Neutrophil (primary cell): ENCODE measurements around the gene CANT1.

Experiments
- H3K27ac ChIP-seq: fragments of 200-600 bp; sonication (generic); 2 replicates; pipeline ENCODE4 v1.5.1; 2016; ENCODE audit warnings: mild to moderate bottlenecking, moderate library complexity
- H3K27me3 ChIP-seq: fragments of 200-600 bp; sonication (generic); 2 replicates; pipeline ENCODE4 v1.6.0; 2016; ENCODE audit warnings: mild to moderate bottlenecking
- H3K36me3 ChIP-seq: fragments of 200-600 bp; sonication (generic); 2 replicates; pipeline ENCODE4 v1.5.1; 2017
- H3K4me1 ChIP-seq, 2 experiments: fragments of 200-600 bp in 1 of 2; sonication (generic) in 1 of 2; 1 replicate in 1 of 2; 2 replicates in 1 of 2; pipeline versions ENCODE4 v1.5.1 to v1.6.1; 2013 to 2016; ENCODE audit warnings: low read depth in 1 of 2, low read length in 1 of 2, mild to moderate bottlenecking in 1 of 2, moderate library complexity in 1 of 2; ENCODE audit not compliant: control insufficient read depth in 1 of 2, insufficient read depth in 1 of 2
- H3K4me3 ChIP-seq, 2 experiments: fragments of 200-600 bp in 1 of 2; sonication (generic) in 1 of 2; 1 replicate in 1 of 2; 2 replicates in 1 of 2; pipeline ENCODE4 v1.5.1; 2013 to 2016; ENCODE audit warnings: low read depth in 1 of 2, low read length in 1 of 2, mild to moderate bottlenecking in 1 of 2, moderate library complexity in 1 of 2
- H3K9me3 ChIP-seq: fragments of 200-600 bp; sonication (generic); 2 replicates; pipeline ENCODE4 v1.5.1; 2016
- CTCF ChIP-seq: fragments of 200-600 bp; sonication (generic); IDR thresholded peaks from 2 replicates; pipeline ENCODE4 v1.5.1; 2016; ENCODE audit warnings: antibody characterized with exemption

The CANT1 gene

DNA sequence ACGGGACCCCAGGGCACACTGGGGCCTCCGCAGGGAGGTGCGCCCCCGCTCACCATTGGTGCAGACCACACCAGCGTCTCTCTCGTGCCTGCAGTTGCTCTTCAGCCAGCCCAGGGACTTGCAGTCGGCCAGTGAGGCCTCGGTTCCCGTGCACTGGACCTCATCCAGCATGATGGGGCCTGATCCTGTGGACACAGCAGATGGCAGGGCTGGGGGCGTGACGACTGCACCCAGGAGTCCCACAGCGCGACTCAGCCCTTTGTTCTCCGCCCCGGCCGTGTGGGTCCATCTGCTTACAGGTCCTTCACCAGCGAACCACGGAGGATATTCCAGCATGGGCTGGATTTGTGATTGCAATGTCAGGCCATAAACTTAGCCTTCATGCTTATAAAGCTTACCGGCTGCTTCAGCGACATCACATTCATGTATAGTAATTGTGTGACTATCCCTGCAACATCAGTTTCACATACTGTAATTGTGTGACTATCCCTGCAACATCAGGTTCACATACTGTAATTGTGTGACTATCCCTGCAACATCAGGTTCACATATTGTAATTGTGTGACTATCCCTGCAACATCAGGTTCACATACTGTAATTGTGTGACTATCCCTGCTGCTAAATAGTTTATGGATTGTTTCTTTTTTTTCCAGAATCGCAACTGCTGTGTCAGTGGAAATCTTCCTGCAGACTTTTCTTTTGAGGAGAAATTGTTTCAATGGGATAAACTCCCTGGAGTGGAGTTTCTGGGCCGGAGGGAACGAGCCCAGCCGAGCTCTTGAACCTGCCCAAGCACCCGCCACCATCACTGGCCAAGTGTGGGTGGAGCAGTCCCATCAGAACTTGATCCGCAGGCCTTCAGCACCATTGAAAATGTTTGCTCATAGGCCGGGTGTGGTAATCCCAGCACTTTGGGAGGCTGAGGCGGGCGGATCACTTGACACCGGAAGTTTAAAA is 34.7 kb downstream of the CANT1 start:
- H3K27me3 ChIP-seq: no peaks in the 10 kb centered on the region
- TF ChIP-seq CTCF: no peak
- peaks cover 6 to 8% of the 10 kb centered on the region in 2 experiments for H3K4me1 ChIP-seq
- no peaks in the 10 kb centered on the region for H3K36me3 ChIP-seq
- no peak overlapping the region for H3K27ac ChIP-seq
- no peaks in the 10 kb centered on the region for H3K9me3 ChIP-seq
- H3K4me3 ChIP-seq: no peak overlapping the region

DNA sequence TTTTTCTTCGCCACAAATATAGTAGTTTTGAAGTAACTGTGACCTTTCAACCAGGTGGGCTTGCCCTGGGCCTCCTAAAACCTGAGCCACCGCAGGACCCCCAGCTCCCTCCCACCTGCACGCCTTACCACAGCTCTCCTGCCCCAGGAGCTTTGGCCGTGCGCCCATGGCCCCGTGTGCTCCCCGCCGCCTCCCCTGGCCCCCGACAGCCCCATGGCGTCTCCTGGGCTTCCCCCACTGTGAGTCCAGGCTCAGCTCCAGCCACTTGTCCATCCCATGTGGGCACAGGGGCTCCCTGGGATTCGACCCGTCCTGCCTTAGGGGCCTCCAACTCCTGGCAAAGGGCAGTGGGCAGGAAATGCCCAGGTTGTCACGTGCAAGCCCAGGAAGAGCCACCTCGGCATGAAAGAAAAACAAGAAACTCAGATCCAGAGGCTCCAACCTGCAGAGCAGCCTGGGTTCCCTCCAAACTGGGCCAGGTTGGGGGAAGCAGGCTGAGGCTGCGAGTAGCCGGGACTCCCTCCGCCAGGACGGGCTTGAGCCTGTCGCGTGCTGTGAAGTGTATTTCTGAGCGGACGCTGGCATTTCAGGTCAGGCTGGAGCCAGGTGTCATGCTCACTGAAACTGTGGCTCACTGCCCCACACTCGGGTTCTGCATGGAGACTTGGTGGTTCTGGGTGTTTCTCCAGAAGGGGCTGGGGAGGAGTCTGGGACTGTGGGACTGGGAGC is 35.6 kb downstream of the CANT1 start:
- Histone ChIP-seq H3K27me3 (no peaks in the 10 kb centered on the region), H3K4me1 (peaks cover 6 to 8% of the 10 kb centered on the region in 2 experiments), H3K27ac (no peak overlapping the region), H3K36me3 (no peaks in the 10 kb centered on the region), H3K4me3 (no peak overlapping the region), H3K9me3 (no peaks in the 10 kb centered on the region)
- no peak for TF ChIP-seq CTCF

- no peaks in the 10 kb centered on the region for H3K36me3 ChIP-seq
- H3K27ac ChIP-seq: no peak overlapping the region
- TF ChIP-seq CTCF: no peak
- H3K27me3 ChIP-seq: no peaks in the 10 kb centered on the region
- H3K4me3 ChIP-seq: no peak overlapping the region
- peaks cover 6 to 8% of the 10 kb centered on the region in 2 experiments for H3K4me1 ChIP-seq
- no peaks in the 10 kb centered on the region for H3K9me3 ChIP-seq
These were observed 36.4 kb downstream of the CANT1 start for GRCh38 chr17:78973196-78973595.

DNA sequence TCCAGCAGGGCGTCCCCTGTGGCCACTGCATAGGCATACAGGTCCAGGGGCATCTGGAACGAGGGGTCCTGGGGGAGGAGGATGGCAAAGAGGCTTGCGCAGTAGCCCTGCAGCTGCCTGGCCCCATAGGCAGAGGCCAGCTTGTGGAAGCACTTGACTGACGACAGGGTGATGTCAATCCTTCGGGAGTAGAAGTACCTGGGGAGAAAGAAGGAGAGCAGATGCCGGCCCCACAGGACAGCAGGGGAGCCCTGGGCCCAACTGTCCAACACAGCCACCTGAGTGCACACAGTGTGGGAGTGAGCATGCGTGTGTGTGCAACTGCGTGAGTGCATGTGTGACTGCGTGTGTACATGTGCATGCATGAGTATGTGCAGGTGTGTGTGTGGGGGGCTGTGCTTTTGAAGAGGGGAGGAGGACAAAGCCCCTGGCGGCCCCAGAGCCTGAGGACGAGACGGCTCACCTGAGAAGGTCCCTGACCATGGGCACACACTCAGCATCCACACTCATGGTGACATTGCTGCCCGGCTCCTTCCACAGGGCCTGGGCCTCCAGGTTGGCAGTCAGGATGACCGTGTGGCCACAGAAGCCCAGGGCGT is 37.0 kb downstream of the CANT1 start:
- Histone ChIP-seq H3K4me3 (no peak overlapping the region), H3K36me3 (no peaks in the 10 kb centered on the region), H3K9me3 (no peaks in the 10 kb centered on the region), H3K4me1 (peaks cover 6 to 8% of the 10 kb centered on the region in 2 experiments), H3K27me3 (no peaks in the 10 kb centered on the region), H3K27ac (no peak overlapping the region)
- TF ChIP-seq CTCF: no peak

- no peaks in the 10 kb centered on the region for H3K27me3 ChIP-seq
- H3K36me3 ChIP-seq: no peaks in the 10 kb centered on the region
- no peaks in the 10 kb centered on the region for H3K9me3 ChIP-seq
- peaks cover 6 to 8% of the 10 kb centered on the region in 2 experiments for H3K4me1 ChIP-seq
- no peak for TF ChIP-seq CTCF
- no peak overlapping the region for H3K27ac ChIP-seq
- H3K4me3 ChIP-seq: no peak overlapping the region
These were observed 37.6 kb downstream of the CANT1 start for GRCh38 chr17:78971756-78972506.
